A673 (cell line): ENCODE results near the gene CELA2B.

Source experiments
- CTCF ChIP-seq: fragments of 300-800, 200-600 bp; sonication (generic); conservative IDR thresholded peaks from 2 replicates; pipeline ENCODE4 v1.5.1; 2017; ENCODE audit warnings: low read depth, mild to moderate bottlenecking, antibody characterized with exemption, low read length, moderate library complexity, mixed read lengths
- EZH2 ChIP-seq: fragments of 200-600 bp; sonication (generic); IDR thresholded peaks from 2 replicates; pipeline ENCODE4 v1.6.1; 2017; ENCODE audit warnings: borderline replicate concordance, low read depth, mild to moderate bottlenecking, mixed read lengths, antibody characterized with exemption, low read length; ENCODE audit not compliant: poor library complexity, severe bottlenecking

- TF ChIP-seq CTCF (no peak), EZH2 (no peak)
Measured at GRCh38 chr1:15500184-15501178, 24.6 kb downstream of the CELA2B start.
